Measurements from ENCODE around the gene ALK.

ALK gene

GRCh38 chr2:29676886-29677453 lies 244.4 kb downstream of the ALK start:
- no peak for TF ChIP-seq CTCF (IDR thresholded peaks at IDR 0.05; ENCODE audit: low read depth, low read length)
- no peak for DNase-seq (ENCODE audit: extremely low read depth, low read depth)

DNA sequence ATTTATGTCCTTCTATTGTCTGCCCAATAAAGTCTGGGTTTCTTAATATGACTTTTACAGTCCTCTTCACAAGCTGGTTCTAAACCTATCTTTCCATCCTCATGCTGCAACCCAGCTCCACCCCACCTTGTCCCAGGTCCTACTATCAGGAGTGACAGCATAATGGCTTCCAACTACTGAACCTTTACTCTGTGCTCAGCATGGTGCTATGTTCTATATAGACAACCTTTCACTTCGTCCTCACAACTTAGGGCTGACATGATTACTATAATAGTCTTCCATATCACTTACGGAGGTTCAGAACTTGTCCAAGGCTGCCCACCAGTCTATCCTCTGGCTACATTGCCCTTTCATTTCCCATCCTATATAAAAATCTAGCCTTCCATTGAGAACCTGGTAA lies 256.8 kb downstream of the ALK start:
- no peak for TF ChIP-seq CTCF (IDR thresholded peaks at IDR 0.05; ENCODE audit: low read depth, low read length)
- no peak for DNase-seq (ENCODE audit: extremely low read depth, low read depth)

DNA sequence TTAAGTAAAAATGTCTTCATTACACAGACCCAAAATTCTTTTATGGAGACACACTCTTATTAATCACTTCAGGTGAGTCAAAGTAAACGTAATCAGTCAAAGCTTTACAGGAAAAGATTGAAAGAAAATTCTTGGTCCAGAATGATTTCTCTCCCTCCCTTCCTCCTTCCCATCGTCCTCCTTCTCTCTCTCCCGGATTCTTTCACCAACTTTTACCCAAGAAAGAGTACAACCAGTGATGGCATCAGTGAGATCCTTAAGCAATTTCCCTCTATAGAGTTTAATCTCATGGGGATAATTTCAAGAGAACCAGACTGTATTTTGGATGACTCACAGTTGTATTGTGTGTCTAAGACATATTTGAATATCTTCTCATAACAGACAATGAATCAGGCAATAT lies 258.1 kb downstream of the ALK start:
- no peak for TF ChIP-seq CTCF (IDR thresholded peaks at IDR 0.05; ENCODE audit: low read depth, low read length)
- no peak for DNase-seq (ENCODE audit: extremely low read depth, low read depth)

DNA sequence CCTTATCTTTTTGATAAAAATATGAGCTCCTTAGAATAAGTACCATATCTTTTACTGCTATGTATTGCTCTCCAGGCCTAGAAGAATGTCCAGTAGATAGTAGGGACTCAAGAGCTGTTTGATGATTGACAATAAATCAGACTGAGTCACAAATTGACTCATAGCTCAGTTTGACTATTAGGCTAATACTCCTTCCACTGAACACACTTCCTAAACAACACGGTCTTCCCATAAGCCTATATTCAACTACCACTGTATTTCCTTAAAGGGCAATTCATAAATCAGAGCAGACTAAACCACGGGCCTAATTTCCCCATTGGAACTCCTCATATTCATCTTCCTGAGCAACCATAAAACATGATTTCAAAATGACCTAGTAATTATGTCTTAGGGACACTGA lies 258.5 kb downstream of the ALK start:
- no peak for DNase-seq (ENCODE audit: extremely low read depth, low read depth)
- no peak for TF ChIP-seq CTCF (IDR thresholded peaks at IDR 0.05; ENCODE audit: low read depth, low read length)

DNA sequence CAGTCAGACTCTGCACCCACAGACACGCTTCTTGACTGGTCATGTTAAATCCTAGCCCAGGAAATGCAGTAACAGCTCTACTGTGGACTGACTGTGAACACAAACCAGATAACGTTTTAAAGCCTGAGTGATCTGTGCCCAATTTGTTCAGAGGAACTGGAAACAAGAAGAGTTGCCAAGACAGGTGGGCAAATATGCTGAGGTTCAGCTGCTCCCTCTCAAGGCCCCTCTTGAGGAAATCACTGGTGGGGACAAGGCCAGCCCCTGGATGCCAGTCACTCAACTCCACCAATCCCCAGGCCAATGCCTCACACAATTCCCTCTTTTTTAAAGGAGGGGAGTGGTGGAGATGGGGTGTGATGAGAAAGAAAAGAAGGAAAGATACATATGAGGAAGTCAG lies 261.2 kb downstream of the ALK start:
- TF ChIP-seq CTCF (IDR thresholded peaks at IDR 0.05; ENCODE audit: low read depth, low read length): no peak

DNA sequence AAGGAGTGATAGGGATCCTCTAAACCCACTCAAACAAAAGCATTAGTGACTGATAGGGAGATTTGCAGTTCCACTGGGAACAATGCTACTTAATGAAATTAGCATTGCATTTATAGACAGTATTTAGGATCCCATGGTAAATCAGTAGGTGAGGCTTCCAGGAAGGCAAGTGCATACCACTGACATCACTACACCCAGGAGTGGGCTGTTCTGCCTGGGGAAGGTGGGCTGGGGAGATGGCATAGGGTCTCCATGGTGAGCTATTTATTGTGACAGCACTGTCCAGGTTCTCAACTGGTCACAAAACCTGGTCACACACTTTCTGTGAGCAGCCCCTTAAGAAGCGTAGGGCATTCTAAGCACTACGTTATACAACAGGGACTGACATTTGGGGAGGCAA lies 262.2 kb downstream of the ALK start:
- DNase-seq (ENCODE audit: extremely low read depth, low read depth): no peak
- TF ChIP-seq CTCF (IDR thresholded peaks at IDR 0.05; ENCODE audit: low read depth, low read length): no peak

More for the DNA sequence above, 261.2 kb downstream of the ALK start:
- no peak for DNase-seq (ENCODE audit: extremely low read depth, low read depth)

DNA sequence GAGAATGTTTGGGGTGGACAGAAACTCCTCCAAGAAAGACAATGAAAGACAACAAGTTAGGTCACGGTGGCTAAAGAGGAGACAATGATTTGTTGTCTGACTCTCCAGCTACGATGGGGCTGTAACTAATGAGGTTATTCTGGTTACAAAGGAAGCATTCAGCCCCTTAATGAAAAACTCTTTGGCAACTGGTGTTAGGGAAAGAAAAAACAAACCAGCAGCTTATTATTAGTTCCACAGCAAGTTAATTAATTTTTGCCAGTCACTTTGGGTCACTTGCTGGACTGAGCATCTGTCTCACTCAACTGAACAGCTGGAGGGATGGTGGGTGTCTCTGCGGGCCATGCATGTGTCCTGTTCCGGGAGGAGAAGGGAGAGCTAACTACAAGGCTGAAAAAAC lies 263.7 kb downstream of the ALK start:
- TF ChIP-seq CTCF (IDR thresholded peaks at IDR 0.05; ENCODE audit: low read depth, low read length): no peak
- DNase-seq (ENCODE audit: extremely low read depth, low read depth): no peak

All from AG09319 (cell line).